ENCODE measurements around the gene PI16. TPM values are rescaled to one million over a fixed set of nuclear protein-coding genes. Genes with fewer than 3 reads are reported as not detected.
"Not testable (repeated sequence)": the region's sequence is repeated elsewhere in the genome, so short reads cannot be mapped to it uniquely, and the experiment has no call there.

Gene PI16
- total RNA-seq, 4 donors from 2014 or later, result 1.0 to 8.4 (median 2.2) TPM

DNA sequence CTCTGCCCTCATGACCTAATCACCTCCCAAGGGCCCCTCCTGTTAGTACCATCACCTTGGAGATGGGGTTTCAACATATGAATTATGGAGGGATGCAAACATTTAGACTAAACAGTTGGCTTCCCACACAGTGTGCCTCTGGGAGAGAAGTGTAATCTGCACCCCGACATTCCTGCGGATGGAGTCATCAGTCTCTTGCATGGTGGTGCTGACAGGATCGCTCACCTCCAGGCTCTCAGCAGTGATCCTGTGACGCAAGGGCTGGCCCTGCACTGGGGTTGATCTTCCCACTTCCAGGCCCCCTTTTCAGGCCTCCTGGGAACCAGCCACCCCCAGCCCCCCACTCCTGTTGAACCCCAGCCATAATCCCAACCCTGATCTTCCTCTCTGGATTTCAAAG is 16.0 kb upstream of the PI16 start:
- Histone ChIP-seq H3K36me3 (no peaks in the 10 kb centered on the region), H3K27me3 (peaks cover 0 to 8% (median 0%) of the 10 kb centered on the region in 4 donors), H3K4me3 (no peak overlapping the region), H3K4me1 (no peaks in the 10 kb centered on the region), H3K9me3 (no peaks in the 10 kb centered on the region), H3K27ac (no peak overlapping the region)
- no peak for TF ChIP-seq POLR2A (IDR thresholded peaks at IDR 0.05)
- TF ChIP-seq, protein P1, sequence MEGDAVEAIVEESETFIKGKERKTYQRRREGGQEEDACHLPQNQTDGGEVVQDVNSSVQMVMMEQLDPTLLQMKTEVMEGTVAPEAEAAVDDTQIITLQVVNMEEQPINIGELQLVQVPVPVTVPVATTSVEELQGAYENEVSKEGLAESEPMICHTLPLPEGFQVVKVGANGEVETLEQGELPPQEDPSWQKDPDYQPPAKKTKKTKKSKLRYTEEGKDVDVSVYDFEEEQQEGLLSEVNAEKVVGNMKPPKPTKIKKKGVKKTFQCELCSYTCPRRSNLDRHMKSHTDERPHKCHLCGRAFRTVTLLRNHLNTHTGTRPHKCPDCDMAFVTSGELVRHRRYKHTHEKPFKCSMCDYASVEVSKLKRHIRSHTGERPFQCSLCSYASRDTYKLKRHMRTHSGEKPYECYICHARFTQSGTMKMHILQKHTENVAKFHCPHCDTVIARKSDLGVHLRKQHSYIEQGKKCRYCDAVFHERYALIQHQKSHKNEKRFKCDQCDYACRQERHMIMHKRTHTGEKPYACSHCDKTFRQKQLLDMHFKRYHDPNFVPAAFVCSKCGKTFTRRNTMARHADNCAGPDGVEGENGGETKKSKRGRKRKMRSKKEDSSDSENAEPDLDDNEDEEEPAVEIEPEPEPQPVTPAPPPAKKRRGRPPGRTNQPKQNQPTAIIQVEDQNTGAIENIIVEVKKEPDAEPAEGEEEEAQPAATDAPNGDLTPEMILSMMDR (IDR thresholded peaks at IDR 0.05), result no peak
- intact Hi-C loops (cut with DNase I), result no loop called here
- no peak for DNase-seq
- 65 to 73% methylated on average over 2 to 4 of the region's 4 CpGs for WGBS, 2 donors

DNA sequence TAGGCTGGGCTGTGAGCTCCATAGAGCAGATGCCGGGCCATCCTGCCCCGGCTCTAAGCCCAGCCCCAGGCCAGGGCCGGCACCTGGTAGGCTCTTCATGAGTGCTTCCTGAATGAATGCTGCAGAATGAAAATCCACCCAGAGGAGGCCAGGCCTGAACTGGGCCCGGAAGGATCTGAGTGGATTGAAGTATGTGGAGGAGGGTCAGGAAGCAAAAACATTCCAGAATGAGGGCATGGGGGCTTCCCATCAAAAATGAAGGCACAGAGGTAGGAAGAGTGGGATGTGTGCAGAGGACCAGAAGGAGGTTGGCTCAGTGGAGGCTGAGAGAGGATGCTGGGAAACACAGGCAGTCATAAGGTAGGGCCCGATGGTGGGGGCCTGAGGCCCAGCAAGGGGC is 15.5 kb upstream of the PI16 start:
- DNase-seq; intact Hi-C loops (cut with DNase I); H3K27me3 ChIP-seq; H3K9me3 ChIP-seq; H3K4me3 ChIP-seq; H3K27ac ChIP-seq; H3K4me1 ChIP-seq; H3K36me3 ChIP-seq: not testable (repeated sequence)
- 94 to 97% methylated on average over 1 to 2 of the region's 5 CpGs for WGBS, 2 donors

DNA sequence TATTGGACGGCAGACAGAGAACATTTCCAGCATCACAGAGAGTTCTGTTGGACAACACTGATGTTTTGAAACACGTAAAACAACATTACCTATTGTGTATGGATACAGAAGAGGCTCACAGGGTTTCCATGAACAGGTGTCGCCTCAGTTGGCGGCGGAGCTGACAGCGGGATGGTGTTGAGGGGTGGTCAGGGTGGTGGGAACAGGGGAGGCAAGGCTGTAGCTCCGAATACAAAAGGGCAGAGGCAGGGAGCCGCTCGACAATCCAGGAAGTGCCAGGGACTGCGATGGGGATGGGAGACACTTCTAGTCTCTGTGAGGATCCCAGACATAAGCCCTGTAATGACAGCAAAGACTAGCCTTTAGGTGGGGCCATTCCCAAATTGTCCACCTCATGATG is 14.5 kb upstream of the PI16 start:
- H3K27ac ChIP-seq, result no peak overlapping the region
- WGBS, 2 donors, result 93% methylated on average over 10 of the region's 10 CpGs
- H3K4me3 ChIP-seq, result no peak overlapping the region
- TF ChIP-seq POLR2A (IDR thresholded peaks at IDR 0.05), result no peak
- TF ChIP-seq, protein P1 (IDR thresholded peaks at IDR 0.05), result no peak
- no peak for DNase-seq
- intact Hi-C loops (cut with DNase I), result no loop called here
- no peaks in the 10 kb centered on the region for H3K4me1 ChIP-seq
- H3K27me3 ChIP-seq, result peaks cover 0 to 13% (median 0%) of the 10 kb centered on the region in 4 donors
- H3K36me3 ChIP-seq, result no peaks in the 10 kb centered on the region
- no peaks in the 10 kb centered on the region for H3K9me3 ChIP-seq

DNA sequence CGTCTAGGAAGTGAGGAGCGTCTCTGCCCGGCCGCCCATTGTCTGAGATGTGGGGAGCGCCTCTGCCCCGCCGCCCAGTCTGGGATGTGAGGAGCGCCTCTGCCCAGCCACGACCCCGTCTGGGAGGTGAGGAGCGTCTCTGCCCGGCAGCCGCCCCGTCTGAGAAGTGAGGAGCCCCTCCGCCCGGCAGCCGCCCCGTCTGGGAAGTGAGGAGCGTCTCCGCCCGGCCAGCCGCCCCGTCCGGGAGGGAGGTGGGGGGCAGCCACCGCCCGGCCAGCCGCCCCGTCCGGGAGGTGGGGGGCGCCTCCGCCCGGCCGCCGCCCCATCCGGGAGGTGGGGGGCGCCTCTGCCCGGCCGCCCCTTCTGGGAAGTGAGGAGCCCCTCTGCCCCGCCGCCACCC is 13.0 kb upstream of the PI16 start:
- peaks cover 0 to 13% (median 0%) of the 10 kb centered on the region in 4 donors for H3K27me3 ChIP-seq
- DNase-seq; H3K27ac ChIP-seq; H3K36me3 ChIP-seq; H3K4me1 ChIP-seq; H3K9me3 ChIP-seq; H3K4me3 ChIP-seq; intact Hi-C loops (cut with DNase I): not testable (repeated sequence)
- WGBS, 2 donors, result no CpG with 5 or more reads among the region's 40 CpGs

DNA sequence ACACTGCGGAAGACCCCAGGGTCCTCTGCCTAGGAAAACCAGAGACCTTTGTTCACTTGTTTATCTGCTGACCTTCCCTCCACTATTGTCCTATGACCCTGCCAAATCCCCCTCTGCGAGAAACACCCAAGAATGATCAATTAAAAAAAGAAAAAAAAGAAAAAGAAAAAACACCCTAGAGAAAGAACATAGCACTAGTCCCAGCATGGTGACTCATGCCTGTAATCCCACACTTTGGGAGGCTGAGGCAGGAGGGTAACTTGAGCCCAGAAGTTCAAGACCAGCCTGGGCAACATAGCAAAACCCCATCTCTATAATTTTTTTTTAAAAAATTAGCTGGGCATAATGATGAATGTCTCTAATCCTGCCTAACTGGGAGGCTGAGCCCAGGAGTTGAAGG is 12.2 kb upstream of the PI16 start:
- WGBS, 2 donors, result 40 to 90% methylated on average over 1 to 2 of the region's 2 CpGs
- H3K27me3 ChIP-seq, result peaks cover 0 to 13% (median 0%) of the 10 kb centered on the region in 4 donors
- intact Hi-C loops (cut with DNase I), result not testable (repeated sequence)

DNA sequence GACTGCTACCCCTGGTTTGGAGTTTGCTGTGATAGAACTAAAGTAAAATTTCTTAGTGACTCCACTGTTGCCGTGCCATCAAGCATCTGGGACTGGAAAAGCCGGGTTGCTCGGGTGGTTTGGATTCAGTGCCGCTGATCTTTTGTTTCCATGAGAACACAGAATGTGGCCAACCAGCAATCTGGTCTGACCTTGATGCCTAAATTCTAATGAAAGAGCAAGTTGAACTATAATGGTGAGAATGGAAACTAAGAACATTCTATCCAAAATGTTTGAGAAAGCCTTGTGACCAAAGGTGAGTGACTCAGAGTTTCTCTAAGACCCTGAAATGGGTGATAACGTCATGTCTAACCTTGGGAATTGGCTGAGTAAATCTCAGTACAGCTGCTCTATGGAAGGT is 9.9 kb upstream of the PI16 start:
- no peak for TF ChIP-seq POLR2A (IDR thresholded peaks at IDR 0.05)
- TF ChIP-seq, protein P1 (IDR thresholded peaks at IDR 0.05), result no peak
- H3K9me3 ChIP-seq, result no peaks in the 10 kb centered on the region
- H3K4me3 ChIP-seq, result no peak overlapping the region
- WGBS, 2 donors, result 44 to 59% methylated on average over 4 of the region's 5 CpGs
- H3K4me1 ChIP-seq, result no peaks in the 10 kb centered on the region
- intact Hi-C loops (cut with DNase I), result no loop called here
- H3K36me3 ChIP-seq, result no peaks in the 10 kb centered on the region
- DNase-seq, result no peak
- peaks cover 0 to 7% (median 0%) of the 10 kb centered on the region in 4 donors for H3K27me3 ChIP-seq
- no peak overlapping the region for H3K27ac ChIP-seq

More for the DNA sequence above, 12.2 kb upstream of the PI16 start:
- not testable (repeated sequence) for H3K4me3 ChIP-seq, DNase-seq, H3K4me1 ChIP-seq, H3K9me3 ChIP-seq, H3K36me3 ChIP-seq, H3K27ac ChIP-seq

DNA sequence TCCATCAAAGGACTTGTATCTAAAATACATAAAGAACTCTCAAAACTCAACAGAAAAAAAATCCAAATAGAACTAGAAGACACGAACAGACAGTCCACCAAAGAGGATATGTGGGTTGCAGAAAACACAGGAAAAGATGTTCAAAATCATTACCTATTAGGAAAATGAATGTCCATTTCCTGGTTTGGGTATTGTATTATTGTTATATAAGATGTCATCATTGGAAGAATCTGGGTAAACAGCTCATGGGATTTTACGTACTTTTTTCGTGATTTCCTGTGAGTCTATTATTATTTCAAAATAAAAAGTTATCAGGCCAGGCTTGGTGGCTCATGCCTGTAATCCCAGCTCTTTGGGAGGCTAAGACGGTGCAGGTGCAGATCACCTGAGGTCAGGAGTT is 9.2 kb upstream of the PI16 start:
- H3K27ac ChIP-seq, result no peak overlapping the region
- H3K4me3 ChIP-seq, result no peak overlapping the region
- 26 to 77% methylated on average over 4 of the region's 4 CpGs for WGBS, 2 donors
- H3K27me3 ChIP-seq, result peaks cover 0 to 4% (median 0%) of the 10 kb centered on the region in 4 donors
- no peak for DNase-seq
- no peaks in the 10 kb centered on the region for H3K9me3 ChIP-seq
- H3K4me1 ChIP-seq, result no peaks in the 10 kb centered on the region
- no peaks in the 10 kb centered on the region for H3K36me3 ChIP-seq
- intact Hi-C loops (cut with DNase I), result no loop called here
- TF ChIP-seq, protein P1 (IDR thresholded peaks at IDR 0.05), result no peak
- no peak for TF ChIP-seq POLR2A (IDR thresholded peaks at IDR 0.05)

All from esophagus squamous epithelium (tissue), 5 donors.